Endothelial cell of umbilical vein (primary cell): ENCODE data around the gene SCRN3.

Source experiments
- EZH2 ChIP-seq: IDR thresholded peaks from 2 replicates; pipeline ENCODE4 v1.6.1; 2012; ENCODE audit warnings: borderline replicate concordance, low read depth, mild to moderate bottlenecking, moderate library complexity, low read length, inconsistent platforms; ENCODE audit not compliant: severe bottlenecking
- FOS ChIP-seq: IDR thresholded peaks from 2 replicates; pipeline ENCODE4 v1.6.1; 2011; ENCODE audit warnings: mild to moderate bottlenecking, low read length, moderate library complexity, borderline replicate concordance; ENCODE audit not compliant: insufficient read depth
- GATA2 ChIP-seq: IDR thresholded peaks from 2 replicates; pipeline ENCODE4 v1.7.0; 2011; ENCODE audit warnings: low read depth, mild to moderate bottlenecking, moderate library complexity, mixed read lengths, low read length; ENCODE audit not compliant: insufficient read length, insufficient read depth
- POLR2A ChIP-seq: IDR thresholded peaks from 2 replicates; pipeline ENCODE4 v1.6.1; 2012; ENCODE audit warnings: low read depth, mild to moderate bottlenecking, control low read depth, low read length
- POLR2AphosphoS5 ChIP-seq: IDR thresholded peaks from 2 replicates; pipeline ENCODE4 v1.6.1; 2012; ENCODE audit warnings: low read depth, mild to moderate bottlenecking, control low read depth, low read length, moderate library complexity; ENCODE audit not compliant: insufficient read depth
- TF ChIP-seq, protein P1 (sequence below), 2 donors: IDR thresholded peaks; 1 replicate in 1 of 2; 2 replicates in 1 of 2; pipeline ENCODE4 v1.5.1; 2011; ENCODE audit warnings: low read length in 2 of 2, mild to moderate bottlenecking in 2 of 2, moderate library complexity in 2 of 2, control low read depth in 1 of 2, inconsistent platforms in 1 of 2, low read depth in 1 of 2; ENCODE audit not compliant: insufficient read depth in 1 of 2; ENCODE audit errors: extremely low read depth in 1 of 2
- TF ChIP-seq, protein P2 (sequence below): IDR thresholded peaks from 2 replicates; pipeline ENCODE4 v1.6.1; 2011; ENCODE audit not compliant: insufficient read depth, insufficient read length

DNA sequence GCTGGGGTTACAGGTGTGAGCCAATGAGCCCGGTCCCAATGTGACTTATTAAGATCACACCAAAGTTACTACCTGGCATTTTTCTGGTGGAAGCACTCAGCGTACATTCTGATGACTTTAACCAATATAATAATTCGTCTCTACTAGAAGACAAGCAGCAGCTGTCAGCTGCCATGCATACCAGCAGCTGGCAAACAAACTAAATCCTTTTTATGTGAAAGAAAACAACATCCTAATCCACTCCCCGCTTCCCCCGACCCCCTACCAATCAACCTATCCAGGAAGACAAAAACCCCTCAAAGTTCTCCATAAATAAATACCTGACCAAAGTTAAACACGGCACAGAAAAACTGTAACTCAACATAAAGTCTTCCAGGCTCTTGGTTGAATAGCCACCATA, 49.2 kb downstream of the SCRN3 start:
- TF ChIP-seq, protein P1, sequence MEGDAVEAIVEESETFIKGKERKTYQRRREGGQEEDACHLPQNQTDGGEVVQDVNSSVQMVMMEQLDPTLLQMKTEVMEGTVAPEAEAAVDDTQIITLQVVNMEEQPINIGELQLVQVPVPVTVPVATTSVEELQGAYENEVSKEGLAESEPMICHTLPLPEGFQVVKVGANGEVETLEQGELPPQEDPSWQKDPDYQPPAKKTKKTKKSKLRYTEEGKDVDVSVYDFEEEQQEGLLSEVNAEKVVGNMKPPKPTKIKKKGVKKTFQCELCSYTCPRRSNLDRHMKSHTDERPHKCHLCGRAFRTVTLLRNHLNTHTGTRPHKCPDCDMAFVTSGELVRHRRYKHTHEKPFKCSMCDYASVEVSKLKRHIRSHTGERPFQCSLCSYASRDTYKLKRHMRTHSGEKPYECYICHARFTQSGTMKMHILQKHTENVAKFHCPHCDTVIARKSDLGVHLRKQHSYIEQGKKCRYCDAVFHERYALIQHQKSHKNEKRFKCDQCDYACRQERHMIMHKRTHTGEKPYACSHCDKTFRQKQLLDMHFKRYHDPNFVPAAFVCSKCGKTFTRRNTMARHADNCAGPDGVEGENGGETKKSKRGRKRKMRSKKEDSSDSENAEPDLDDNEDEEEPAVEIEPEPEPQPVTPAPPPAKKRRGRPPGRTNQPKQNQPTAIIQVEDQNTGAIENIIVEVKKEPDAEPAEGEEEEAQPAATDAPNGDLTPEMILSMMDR (IDR thresholded peaks at IDR 0.05; ENCODE audit: extremely low read depth in 1 of 2, insufficient read depth in 1 of 2, low read depth in 1 of 2, low read length in 2 of 2), result no peak
- TF ChIP-seq POLR2AphosphoS5 (no peak), EZH2 (no peak), POLR2A (no peak), GATA2 (no peak), FOS (no peak)
- TF ChIP-seq, protein P2, sequence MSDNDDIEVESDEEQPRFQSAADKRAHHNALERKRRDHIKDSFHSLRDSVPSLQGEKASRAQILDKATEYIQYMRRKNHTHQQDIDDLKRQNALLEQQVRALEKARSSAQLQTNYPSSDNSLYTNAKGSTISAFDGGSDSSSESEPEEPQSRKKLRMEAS, result no peak
